MM.1S (cell line): ENCODE data around the gene SNX19.

Experiments
- CTCF ChIP-seq: fragments of 300-600 bp; sonication (generic); IDR thresholded peaks from 2 replicates; pipeline ENCODE4 v1.5.1; 2016; ENCODE audit warnings: antibody characterized with exemption, low read length, mixed read lengths
- EZH2phosphoT487 ChIP-seq: fragments of 300-600 bp; sonication (generic); IDR thresholded peaks from 2 replicates; pipeline ENCODE4 v1.6.1; 2018; ENCODE audit warnings: antibody characterized with exemption, low read length

DNA sequence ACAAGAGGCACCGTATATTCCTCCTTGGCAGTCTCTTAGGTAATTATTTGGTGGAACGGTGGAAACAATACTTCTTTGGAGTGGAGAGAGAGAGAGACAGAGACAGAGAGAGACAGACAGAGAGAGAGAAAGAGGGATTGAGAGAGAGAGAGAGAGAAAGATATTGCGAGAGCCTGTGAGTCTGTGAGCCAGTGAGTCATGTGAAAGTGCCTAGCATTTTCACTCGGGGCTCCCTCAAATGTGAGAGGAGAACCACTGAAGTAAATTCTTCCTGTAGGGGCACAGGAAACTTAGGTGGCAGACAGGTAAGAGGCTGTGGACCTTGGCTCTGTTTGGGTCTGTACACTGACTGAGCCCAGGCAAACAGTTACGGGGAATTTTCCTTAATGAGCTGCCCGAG lies 31.6 kb upstream of the SNX19 start:
- TF ChIP-seq CTCF (no peak), EZH2phosphoT487 (no peak)
